ENCODE measurements around the gene TMEM217.

Gene TMEM217

GRCh38 chr6:37279366-37280134, 21.6 kb upstream of the TMEM217 start:
- no peak overlapping the region for H2BK5ac ChIP-seq (ENCODE audit: low read depth, low read length, poor library complexity)

GRCh38 chr6:37277001-37277409, 19.1 kb upstream of the TMEM217 start:
- no peak overlapping the region for H3K9ac ChIP-seq (ENCODE audit: low read length)
- no peaks in the 10 kb centered on the region for H3K27me3 ChIP-seq (ENCODE audit: insufficient read depth, low read length)
- H3K4me1 ChIP-seq (ENCODE audit: control insufficient read depth in 1 of 2, insufficient read depth in 2 of 2, low read length in 2 of 2): peaks cover 4% of the 10 kb centered on the region in 2 experiments
- no peaks in the 10 kb centered on the region for H3K9me3 ChIP-seq (ENCODE audit: insufficient read depth, low read depth, low read length)
- no peak overlapping the region for H2BK120ac ChIP-seq (ENCODE audit: insufficient read depth, low read length, poor library complexity)
- no CpG with 5 or more reads among the region's 6 CpGs for WGBS (ENCODE audit: extremely low coverage, insufficient coverage, insufficient read length)
- peaks cover 4 to 9% of the 10 kb centered on the region in 2 experiments for H3K36me3 ChIP-seq (ENCODE audit: control insufficient read depth in 1 of 2, insufficient read depth in 2 of 2, low read length in 2 of 2)
- no peak overlapping the region for H4K8ac ChIP-seq (ENCODE audit: low read depth, low read length)
- H2AK5ac ChIP-seq (ENCODE audit: low read length): no peak overlapping the region
- H3K79me1 ChIP-seq (ENCODE audit: low read length): no peaks in the 10 kb centered on the region
- peak in 1 of 2 donors; percentile 19 for DNase-seq
- H3K4ac ChIP-seq (ENCODE audit: low read depth, low read length): no peak overlapping the region
- no peak overlapping the region for H3K4me3 ChIP-seq (ENCODE audit: low read depth, low read length)
- H3K23ac ChIP-seq (ENCODE audit: low read length): no peak overlapping the region
- no peak overlapping the region for H3K14ac ChIP-seq (ENCODE audit: low read length)
- H4K91ac ChIP-seq (ENCODE audit: low read depth, low read length): no peak overlapping the region
- no peak overlapping the region for H2BK5ac ChIP-seq (ENCODE audit: low read depth, low read length, poor library complexity)
- no peak overlapping the region for H2BK12ac ChIP-seq (ENCODE audit: low read length)
- no peak overlapping the region for H2AFZ ChIP-seq (ENCODE audit: insufficient read depth, low read length, poor library complexity)
- no peak overlapping the region for H3K4me2 ChIP-seq (ENCODE audit: low read length)
- H3K18ac ChIP-seq (ENCODE audit: low read length): no peak overlapping the region
- H3K27ac ChIP-seq (ENCODE audit: low read depth, low read length): no peak overlapping the region
- H4K12ac ChIP-seq (ENCODE audit: low read depth, low read length): no peak overlapping the region
- no peaks in the 10 kb centered on the region for H3K79me2 ChIP-seq (ENCODE audit: control insufficient read depth, insufficient read depth, low read length, poor library complexity)

More at GRCh38 chr6:37279366-37280134, 21.6 kb upstream of the TMEM217 start:
- Histone ChIP-seq H3K4me2 (ENCODE audit: low read length) (no peak overlapping the region), H3K27me3 (ENCODE audit: insufficient read depth, low read length) (no peaks in the 10 kb centered on the region), H3K4me3 (ENCODE audit: low read depth, low read length) (no peak overlapping the region), H2BK120ac (ENCODE audit: insufficient read depth, low read length, poor library complexity) (no peak overlapping the region), H3K79me1 (ENCODE audit: low read length) (no peaks in the 10 kb centered on the region), H3K4me1 (ENCODE audit: control insufficient read depth in 1 of 2, insufficient read depth in 2 of 2, low read length in 2 of 2) (peaks cover 4% of the 10 kb centered on the region in 2 experiments), H4K91ac (ENCODE audit: low read depth, low read length) (no peak overlapping the region), H2AFZ (ENCODE audit: insufficient read depth, low read length, poor library complexity) (no peak overlapping the region), H3K9ac (ENCODE audit: low read length) (no peak overlapping the region), H4K12ac (ENCODE audit: low read depth, low read length) (no peak overlapping the region), H3K36me3 (ENCODE audit: control insufficient read depth in 1 of 2, insufficient read depth in 2 of 2, low read length in 2 of 2) (peaks cover 12 to 28% of the 10 kb centered on the region in 2 experiments), H3K9me3 (ENCODE audit: insufficient read depth, low read depth, low read length) (no peaks in the 10 kb centered on the region), H4K8ac (ENCODE audit: low read depth, low read length) (no peak overlapping the region), H3K4ac (ENCODE audit: low read depth, low read length) (no peak overlapping the region), H3K79me2 (ENCODE audit: control insufficient read depth, insufficient read depth, low read length, poor library complexity) (no peaks in the 10 kb centered on the region), H3K27ac (ENCODE audit: low read depth, low read length) (no peak overlapping the region), H3K18ac (ENCODE audit: low read length) (no peak overlapping the region), H3K14ac (ENCODE audit: low read length) (no peak overlapping the region), H2BK12ac (ENCODE audit: low read length) (no peak overlapping the region), H3K23ac (ENCODE audit: low read length) (no peak overlapping the region), H2AK5ac (ENCODE audit: low read length) (no peak overlapping the region)
- no peak for DNase-seq
- no CpG with 5 or more reads among the region's 9 CpGs for WGBS (ENCODE audit: extremely low coverage, insufficient coverage, insufficient read length)

- no peak overlapping the region for H3K27ac ChIP-seq (ENCODE audit: low read depth, low read length)
- WGBS (ENCODE audit: extremely low coverage, insufficient coverage, insufficient read length): no CpG with 5 or more reads among the region's 1 CpG
These were observed 17.4 kb upstream of the TMEM217 start for GRCh38 chr6:37275350-37275749.

GRCh38 chr6:37273690-37274089, 15.7 kb upstream of the TMEM217 start:
- H3K18ac ChIP-seq (ENCODE audit: low read length): no peak overlapping the region
- H3K9ac ChIP-seq (ENCODE audit: low read length): no peak overlapping the region
- no peak overlapping the region for H2AK5ac ChIP-seq (ENCODE audit: low read length)
- H3K4me3 ChIP-seq (ENCODE audit: low read depth, low read length): no peak overlapping the region
- no peaks in the 10 kb centered on the region for H3K4me1 ChIP-seq (ENCODE audit: control insufficient read depth in 1 of 2, insufficient read depth in 2 of 2, low read length in 2 of 2)
- H3K4me2 ChIP-seq (ENCODE audit: low read length): no peak overlapping the region
- H2BK120ac ChIP-seq (ENCODE audit: insufficient read depth, low read length, poor library complexity): no peak overlapping the region
- H3K9me3 ChIP-seq (ENCODE audit: insufficient read depth, low read depth, low read length): no peaks in the 10 kb centered on the region
- no peak overlapping the region for H2BK5ac ChIP-seq (ENCODE audit: low read depth, low read length, poor library complexity)
- DNase-seq: no peak
- no peak overlapping the region for H3K14ac ChIP-seq (ENCODE audit: low read length)
- no peak overlapping the region for H2AFZ ChIP-seq (ENCODE audit: insufficient read depth, low read length, poor library complexity)
- no peak overlapping the region for H3K4ac ChIP-seq (ENCODE audit: low read depth, low read length)
- no peaks in the 10 kb centered on the region for H3K79me2 ChIP-seq (ENCODE audit: control insufficient read depth, insufficient read depth, low read length, poor library complexity)
- no CpG with 5 or more reads among the region's 3 CpGs for WGBS (ENCODE audit: extremely low coverage, insufficient coverage, insufficient read length)
- no peaks in the 10 kb centered on the region for H3K79me1 ChIP-seq (ENCODE audit: low read length)
- no peak overlapping the region for H4K91ac ChIP-seq (ENCODE audit: low read depth, low read length)
- peaks cover 0 to 5% of the 10 kb centered on the region in 2 experiments for H3K36me3 ChIP-seq (ENCODE audit: control insufficient read depth in 1 of 2, insufficient read depth in 2 of 2, low read length in 2 of 2)
- no peak overlapping the region for H4K8ac ChIP-seq (ENCODE audit: low read depth, low read length)
- H3K27me3 ChIP-seq (ENCODE audit: insufficient read depth, low read length): no peaks in the 10 kb centered on the region
- no peak overlapping the region for H3K27ac ChIP-seq (ENCODE audit: low read depth, low read length)
- no peak overlapping the region for H3K23ac ChIP-seq (ENCODE audit: low read length)
- no peak overlapping the region for H2BK12ac ChIP-seq (ENCODE audit: low read length)
- H4K12ac ChIP-seq (ENCODE audit: low read depth, low read length): no peak overlapping the region

More at GRCh38 chr6:37275350-37275749, 17.4 kb upstream of the TMEM217 start:
- no peaks in the 10 kb centered on the region for H3K27me3 ChIP-seq (ENCODE audit: insufficient read depth, low read length)
- DNase-seq: no peak
- H3K9me3 ChIP-seq (ENCODE audit: insufficient read depth, low read depth, low read length): no peaks in the 10 kb centered on the region
- H3K18ac ChIP-seq (ENCODE audit: low read length): no peak overlapping the region
- H3K4ac ChIP-seq (ENCODE audit: low read depth, low read length): no peak overlapping the region
- H3K23ac ChIP-seq (ENCODE audit: low read length): no peak overlapping the region
- H3K14ac ChIP-seq (ENCODE audit: low read length): no peak overlapping the region
- no peak overlapping the region for H3K4me3 ChIP-seq (ENCODE audit: low read depth, low read length)
- H2BK120ac ChIP-seq (ENCODE audit: insufficient read depth, low read length, poor library complexity): no peak overlapping the region
- H2BK12ac ChIP-seq (ENCODE audit: low read length): no peak overlapping the region
- H3K4me2 ChIP-seq (ENCODE audit: low read length): no peak overlapping the region
- no peak overlapping the region for H4K8ac ChIP-seq (ENCODE audit: low read depth, low read length)
- no peak overlapping the region for H2AK5ac ChIP-seq (ENCODE audit: low read length)
- H4K91ac ChIP-seq (ENCODE audit: low read depth, low read length): no peak overlapping the region
- H3K79me2 ChIP-seq (ENCODE audit: control insufficient read depth, insufficient read depth, low read length, poor library complexity): no peaks in the 10 kb centered on the region
- no peak overlapping the region for H2AFZ ChIP-seq (ENCODE audit: insufficient read depth, low read length, poor library complexity)
- peaks cover 5% of the 10 kb centered on the region in 2 experiments for H3K36me3 ChIP-seq (ENCODE audit: control insufficient read depth in 1 of 2, insufficient read depth in 2 of 2, low read length in 2 of 2)
- H4K12ac ChIP-seq (ENCODE audit: low read depth, low read length): no peak overlapping the region
- H2BK5ac ChIP-seq (ENCODE audit: low read depth, low read length, poor library complexity): no peak overlapping the region
- H3K4me1 ChIP-seq (ENCODE audit: control insufficient read depth in 1 of 2, insufficient read depth in 2 of 2, low read length in 2 of 2): peaks cover 2% of the 10 kb centered on the region in 2 experiments
- H3K9ac ChIP-seq (ENCODE audit: low read length): no peak overlapping the region
- H3K79me1 ChIP-seq (ENCODE audit: low read length): no peaks in the 10 kb centered on the region
